HG02981 (cell line): ENCODE results near the gene CPXM2.

Experiments
- ATAC-seq: cut with Tn5 transposase; IDR thresholded peaks from one replicate; pipeline ENCODE4 v1.9.1; 2021; ENCODE audit warnings: mild to moderate bottlenecking, moderate library complexity; ENCODE audit not compliant: unreplicated experiment

CPXM2 gene

GRCh38 chr10:123778719-123779517 is 112.7 kb downstream of the CPXM2 start:
- ATAC-seq: no peak

GRCh38 chr10:123777881-123778280 is 113.7 kb downstream of the CPXM2 start:
- ATAC-seq: no peak

- no peak for ATAC-seq
These were observed 117.4 kb downstream of the CPXM2 start for GRCh38 chr10:123774132-123774742.

GRCh38 chr10:123772645-123773508 is 118.7 kb downstream of the CPXM2 start:
- ATAC-seq: no peak

- ATAC-seq: no peak
These were observed 119.5 kb downstream of the CPXM2 start for GRCh38 chr10:123771877-123772644.

GRCh38 chr10:123769647-123770046 is 122.0 kb downstream of the CPXM2 start:
- ATAC-seq: no peak

- ATAC-seq: no peak
These were observed 124.8 kb downstream of the CPXM2 start for GRCh38 chr10:123766761-123767160.

- no peak for ATAC-seq
These were observed 125.6 kb downstream of the CPXM2 start for GRCh38 chr10:123766012-123766411.

GRCh38 chr10:123761666-123762230 is 129.9 kb downstream of the CPXM2 start:
- no peak for ATAC-seq

GRCh38 chr10:123761038-123761428 is 130.6 kb downstream of the CPXM2 start:
- no peak for ATAC-seq

GRCh38 chr10:123760356-123761037 is 131.1 kb downstream of the CPXM2 start:
- no peak for ATAC-seq

GRCh38 chr10:123759501-123760031 is 132.0 kb downstream of the CPXM2 start:
- ATAC-seq: no peak

- ATAC-seq: no peak
These were observed 132.6 kb downstream of the CPXM2 start for GRCh38 chr10:123759041-123759440.

- ATAC-seq: no peak
These were observed 133.8 kb downstream of the CPXM2 start for GRCh38 chr10:123757853-123758252.

GRCh38 chr10:123755061-123755460 is 136.5 kb downstream of the CPXM2 start:
- ATAC-seq: no peak

- no peak for ATAC-seq
These were observed 137.5 kb downstream of the CPXM2 start for GRCh38 chr10:123754123-123754522.

- no peak for ATAC-seq
These were observed 140.1 kb downstream of the CPXM2 start for GRCh38 chr10:123751342-123752134.

- ATAC-seq: no peak
These were observed 140.7 kb downstream of the CPXM2 start for GRCh38 chr10:123750901-123751300.

GRCh38 chr10:123748711-123749110 is 142.9 kb downstream of the CPXM2 start:
- no peak for ATAC-seq
